ENCODE results near the gene ENGASE. TPM values are rescaled to one million over a fixed set of nuclear protein-coding genes. Genes with fewer than 3 reads are reported as not detected.

ENGASE gene
- total and polyA plus RNA-seq, 2 donors (not counting 1 experiment from before 2014, with no cell fraction given) = 92.1 to 122 TPM

DNA sequence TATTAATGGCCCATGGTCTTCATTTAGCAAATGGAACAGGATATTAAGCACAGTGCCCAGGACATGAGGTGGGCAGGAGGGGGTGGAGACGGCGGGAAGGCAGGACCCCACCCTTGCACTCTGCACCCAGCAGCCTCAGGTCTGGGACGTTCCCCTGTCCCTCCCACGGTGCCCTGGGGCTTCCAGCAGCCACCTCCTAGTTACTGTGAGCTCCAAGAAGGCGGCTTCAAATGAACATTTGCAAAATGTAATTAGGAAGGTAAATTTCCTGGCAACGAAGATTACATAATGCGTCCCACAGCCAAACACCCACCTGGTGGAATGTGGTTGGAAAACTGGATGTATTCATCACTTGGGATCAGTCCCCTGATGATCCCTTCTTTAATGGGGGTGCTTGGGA is 59.4 kb downstream of the ENGASE start:
- no peak for ATAC-seq (ENCODE audit: low read depth)
- H2AFZ ChIP-seq (ENCODE audit: insufficient read depth, low read depth, low read length, poor library complexity, severe bottlenecking) = no peak overlapping the region
- ChIA-PET CTCF (interaction anchor here (1.4 kb wide), 1 partner anchor 260 kb away, joined by 3 read pairs; no protein-coding TSS in a partner anchor), POLR2A (no interaction called here)
- H3K27me3 ChIP-seq (replicated peaks in 1 of 4; ENCODE audit: control extremely low read depth in 1 of 4, control insufficient read depth in 3 of 4, insufficient read depth in 4 of 4, low read length in 3 of 4) = peaks cover 0 to 2% (median 1%) of the 10 kb centered on the region in 4 experiments
- intact Hi-C loops (cut with micrococcal nuclease) = no loop called here
- no peak overlapping the region for H3K4me2 ChIP-seq (replicated peaks; ENCODE audit: low read depth, low read length, poor library complexity, severe bottlenecking)
- WGBS (ENCODE audit: insufficient coverage) = 89% methylated on average over 6 of the region's 7 CpGs
- no peaks in the 10 kb centered on the region for H3K36me3 ChIP-seq (replicated peaks in 1 of 2; ENCODE audit: control extremely low read depth in 1 of 2, control insufficient read depth in 1 of 2, extremely low read depth in 1 of 2, insufficient read depth in 2 of 2, low read length in 1 of 2)
- no peak overlapping the region for H3K27ac ChIP-seq (ENCODE audit: low read length in 2 of 2)
- no peak overlapping the region for H3K27ac Mint-ChIP-seq
- no peaks in the 10 kb centered on the region for H3K4me1 ChIP-seq (ENCODE audit: control insufficient read depth in 2 of 2, insufficient read depth in 2 of 2, low read length in 2 of 2)
- peaks cover 11% of the 10 kb centered on the region for H3K27me3 Mint-ChIP-seq
- no peaks in the 10 kb centered on the region for H3K4me1 Mint-ChIP-seq
- no peak for DNase-seq
- H3K79me2 ChIP-seq (ENCODE audit: control insufficient read depth, insufficient read depth, low read length) = no peaks in the 10 kb centered on the region
- H3K4me3 ChIP-seq (ENCODE audit: control extremely low read depth in 1 of 5, extremely low read depth in 1 of 5, insufficient read depth in 1 of 5, low read depth in 2 of 5, low read length in 4 of 5) = no peak overlapping the region
- TF ChIP-seq, protein P1, sequence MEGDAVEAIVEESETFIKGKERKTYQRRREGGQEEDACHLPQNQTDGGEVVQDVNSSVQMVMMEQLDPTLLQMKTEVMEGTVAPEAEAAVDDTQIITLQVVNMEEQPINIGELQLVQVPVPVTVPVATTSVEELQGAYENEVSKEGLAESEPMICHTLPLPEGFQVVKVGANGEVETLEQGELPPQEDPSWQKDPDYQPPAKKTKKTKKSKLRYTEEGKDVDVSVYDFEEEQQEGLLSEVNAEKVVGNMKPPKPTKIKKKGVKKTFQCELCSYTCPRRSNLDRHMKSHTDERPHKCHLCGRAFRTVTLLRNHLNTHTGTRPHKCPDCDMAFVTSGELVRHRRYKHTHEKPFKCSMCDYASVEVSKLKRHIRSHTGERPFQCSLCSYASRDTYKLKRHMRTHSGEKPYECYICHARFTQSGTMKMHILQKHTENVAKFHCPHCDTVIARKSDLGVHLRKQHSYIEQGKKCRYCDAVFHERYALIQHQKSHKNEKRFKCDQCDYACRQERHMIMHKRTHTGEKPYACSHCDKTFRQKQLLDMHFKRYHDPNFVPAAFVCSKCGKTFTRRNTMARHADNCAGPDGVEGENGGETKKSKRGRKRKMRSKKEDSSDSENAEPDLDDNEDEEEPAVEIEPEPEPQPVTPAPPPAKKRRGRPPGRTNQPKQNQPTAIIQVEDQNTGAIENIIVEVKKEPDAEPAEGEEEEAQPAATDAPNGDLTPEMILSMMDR (IDR thresholded peaks at IDR 0.05) = no peak
- no peak for TF ChIP-seq EZH2 (IDR thresholded peaks at IDR 0.05; ENCODE audit: borderline replicate concordance, insufficient read depth, low read depth, low read length, poor library complexity, severe bottlenecking)
- H3K9me3 ChIP-seq (ENCODE audit: control extremely low read depth in 1 of 3, control insufficient read depth in 2 of 3, insufficient read depth in 1 of 3, low read length in 2 of 3) = peaks cover 0 to 13% (median 0%) of the 10 kb centered on the region in 3 donors
- H3K9ac ChIP-seq (ENCODE audit: low read length) = no peak overlapping the region
- no peak overlapping the region for H3K4me3 Mint-ChIP-seq
- H4K20me1 ChIP-seq (ENCODE audit: control insufficient read depth, insufficient read depth, low read length, poor library complexity, severe bottlenecking) = no peaks in the 10 kb centered on the region
- no peaks in the 10 kb centered on the region for H3K9me3 Mint-ChIP-seq (ENCODE audit: insufficient read depth)

DNA sequence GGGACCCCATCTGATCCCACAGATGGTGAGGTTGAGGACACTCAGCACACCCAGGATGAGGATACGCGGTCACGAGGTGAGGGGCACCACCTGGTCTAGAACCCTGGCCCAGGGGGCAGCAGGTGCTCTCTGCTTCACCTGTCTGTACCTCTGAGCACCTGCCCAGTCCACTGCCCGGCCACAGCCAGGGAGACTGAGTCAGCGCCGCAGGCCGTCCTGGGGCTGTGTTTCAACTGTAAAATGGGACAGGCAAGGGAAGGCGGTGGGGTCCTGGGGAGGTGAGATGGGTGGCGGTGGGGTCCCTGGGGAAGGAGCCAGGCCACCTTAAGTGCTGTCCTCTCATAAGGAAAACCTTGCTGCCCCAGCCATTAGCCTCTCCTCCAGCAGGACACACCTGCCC is 60.4 kb downstream of the ENGASE start:
- no peak for DNase-seq
- Histone ChIP-seq H3K4me3 (ENCODE audit: control extremely low read depth in 1 of 5, extremely low read depth in 1 of 5, insufficient read depth in 1 of 5, low read depth in 2 of 5, low read length in 4 of 5) (no peak overlapping the region), H3K4me2 (replicated peaks; ENCODE audit: low read depth, low read length, poor library complexity, severe bottlenecking) (no peak overlapping the region), H3K36me3 (replicated peaks in 1 of 2; ENCODE audit: control extremely low read depth in 1 of 2, control insufficient read depth in 1 of 2, extremely low read depth in 1 of 2, insufficient read depth in 2 of 2, low read length in 1 of 2) (no peaks in the 10 kb centered on the region), H3K27me3 (replicated peaks in 1 of 4; ENCODE audit: control extremely low read depth in 1 of 4, control insufficient read depth in 3 of 4, insufficient read depth in 4 of 4, low read length in 3 of 4) (peaks cover 0 to 2% (median 1%) of the 10 kb centered on the region in 4 experiments), H3K9me3 (ENCODE audit: control extremely low read depth in 1 of 3, control insufficient read depth in 2 of 3, insufficient read depth in 1 of 3, low read length in 2 of 3) (peaks cover 0 to 17% (median 0%) of the 10 kb centered on the region in 3 donors), H3K4me1 (ENCODE audit: control insufficient read depth in 2 of 2, insufficient read depth in 2 of 2, low read length in 2 of 2) (no peaks in the 10 kb centered on the region), H4K20me1 (ENCODE audit: control insufficient read depth, insufficient read depth, low read length, poor library complexity, severe bottlenecking) (no peaks in the 10 kb centered on the region), H3K9ac (ENCODE audit: low read length) (no peak overlapping the region), H2AFZ (ENCODE audit: insufficient read depth, low read depth, low read length, poor library complexity, severe bottlenecking) (no peak overlapping the region), H3K79me2 (ENCODE audit: control insufficient read depth, insufficient read depth, low read length) (no peaks in the 10 kb centered on the region), H3K27ac (ENCODE audit: low read length in 2 of 2) (no peak overlapping the region)
- Mint-ChIP-seq H3K4me1 (no peaks in the 10 kb centered on the region), H3K27ac (no peak overlapping the region), H3K27me3 (peaks cover 11% of the 10 kb centered on the region), H3K9me3 (ENCODE audit: insufficient read depth) (no peaks in the 10 kb centered on the region), H3K4me3 (no peak overlapping the region)
- ATAC-seq (ENCODE audit: low read depth) = no peak
- TF ChIP-seq, protein P1 (IDR thresholded peaks at IDR 0.05) = no peak
- no peak for TF ChIP-seq EZH2 (IDR thresholded peaks at IDR 0.05; ENCODE audit: borderline replicate concordance, insufficient read depth, low read depth, low read length, poor library complexity, severe bottlenecking)
- ChIA-PET POLR2A (no interaction called here), CTCF (no interaction called here)
- 87% methylated on average over 7 of the region's 9 CpGs for WGBS (ENCODE audit: insufficient coverage)
- intact Hi-C loops (cut with micrococcal nuclease) = no loop called here
